Measurements from ENCODE around the gene FBXO10.
"Not testable (repeated sequence)": the region's sequence is repeated elsewhere in the genome, so short reads cannot be mapped to it uniquely, and the experiment has no call there.

Gene FBXO10

DNA sequence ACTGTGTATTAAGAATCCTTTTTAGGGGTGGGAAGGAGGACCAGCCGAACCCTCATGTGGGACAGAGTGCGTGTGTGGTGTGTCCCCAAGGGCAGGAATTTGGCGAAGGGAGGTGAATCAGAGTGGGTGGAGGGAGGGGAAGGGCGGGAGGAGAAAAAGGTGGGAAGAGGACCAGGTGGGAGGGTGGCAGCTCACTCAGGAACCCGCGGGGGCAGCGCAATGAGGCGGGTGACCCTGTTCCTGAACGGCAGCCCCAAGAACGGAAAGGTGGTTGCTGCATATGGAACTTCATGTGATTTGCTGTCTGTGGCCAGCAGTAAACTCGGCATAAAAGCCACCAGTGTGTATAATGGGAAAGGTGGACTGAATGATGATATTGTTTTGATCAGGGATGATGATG is 99.2 kb downstream of the FBXO10 start:
- DNase-seq, result no peak
- no peak overlapping the region for H3K27ac ChIP-seq (ENCODE audit: low read length)
- 0 out of 2 replicates have a peak, but pooled peaks cover 4% of the 10 kb centered on the region for H3K4me1 ChIP-seq (ENCODE audit: low read length)
- no peaks in the 10 kb centered on the region for H4K20me1 ChIP-seq (ENCODE audit: insufficient read depth, low read length)
- H3K4me2 ChIP-seq (ENCODE audit: low read depth, low read length), result no peak overlapping the region
- H2AFZ ChIP-seq (ENCODE audit: low read length), result no peak overlapping the region
- H3F3A ChIP-seq (ENCODE audit: insufficient read depth, low read length), result no peaks in the 10 kb centered on the region
- H3K9me3 ChIP-seq (replicated peaks; ENCODE audit: insufficient read depth, low read length), result no peaks in the 10 kb centered on the region
- no peaks in the 10 kb centered on the region for H3K9me2 ChIP-seq (replicated peaks; ENCODE audit: insufficient read depth, low read length)
- H3K36me3 ChIP-seq (replicated peaks; ENCODE audit: insufficient read depth, low read length), result no peaks in the 10 kb centered on the region
- H3K4me3 ChIP-seq (ENCODE audit: low read length), result no peak overlapping the region
- H3K79me2 ChIP-seq (ENCODE audit: low read length), result no peaks in the 10 kb centered on the region
- peaks cover 6% of the 10 kb centered on the region for H3K27me3 ChIP-seq (replicated peaks; ENCODE audit: insufficient read depth, low read length)
- no peak overlapping the region for H3K9ac ChIP-seq (ENCODE audit: low read length)
- no peak for TF ChIP-seq EZH2phosphoT487 (IDR thresholded peaks at IDR 0.05; ENCODE audit: low read length)

DNA sequence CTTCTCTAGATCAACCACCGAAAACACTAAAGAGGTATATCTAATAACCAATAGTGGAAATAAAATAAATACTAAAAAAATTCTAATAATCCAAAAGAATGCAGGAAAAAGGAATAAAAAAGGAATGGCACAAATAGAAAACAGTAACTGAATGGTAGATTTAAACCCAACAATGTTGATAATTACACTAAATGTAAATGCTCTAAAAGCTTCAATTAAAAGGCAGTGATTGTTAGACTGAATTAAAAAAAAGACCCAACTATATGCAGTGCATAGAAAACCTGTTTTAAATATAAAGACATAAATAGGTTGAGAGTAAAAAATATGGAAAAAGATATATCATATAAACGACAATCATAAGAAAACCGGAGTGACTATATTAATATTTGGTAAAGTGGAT is 101.7 kb downstream of the FBXO10 start:
- no peaks in the 10 kb centered on the region for H4K20me1 ChIP-seq (ENCODE audit: insufficient read depth, low read length)
- no peak overlapping the region for H3K4me3 ChIP-seq (ENCODE audit: low read length)
- no peak overlapping the region for H3K4me2 ChIP-seq (ENCODE audit: low read depth, low read length)
- no peak overlapping the region for H3K9ac ChIP-seq (ENCODE audit: low read length)
- no peaks in the 10 kb centered on the region for H3K36me3 ChIP-seq (replicated peaks; ENCODE audit: insufficient read depth, low read length)
- TF ChIP-seq, protein P1, sequence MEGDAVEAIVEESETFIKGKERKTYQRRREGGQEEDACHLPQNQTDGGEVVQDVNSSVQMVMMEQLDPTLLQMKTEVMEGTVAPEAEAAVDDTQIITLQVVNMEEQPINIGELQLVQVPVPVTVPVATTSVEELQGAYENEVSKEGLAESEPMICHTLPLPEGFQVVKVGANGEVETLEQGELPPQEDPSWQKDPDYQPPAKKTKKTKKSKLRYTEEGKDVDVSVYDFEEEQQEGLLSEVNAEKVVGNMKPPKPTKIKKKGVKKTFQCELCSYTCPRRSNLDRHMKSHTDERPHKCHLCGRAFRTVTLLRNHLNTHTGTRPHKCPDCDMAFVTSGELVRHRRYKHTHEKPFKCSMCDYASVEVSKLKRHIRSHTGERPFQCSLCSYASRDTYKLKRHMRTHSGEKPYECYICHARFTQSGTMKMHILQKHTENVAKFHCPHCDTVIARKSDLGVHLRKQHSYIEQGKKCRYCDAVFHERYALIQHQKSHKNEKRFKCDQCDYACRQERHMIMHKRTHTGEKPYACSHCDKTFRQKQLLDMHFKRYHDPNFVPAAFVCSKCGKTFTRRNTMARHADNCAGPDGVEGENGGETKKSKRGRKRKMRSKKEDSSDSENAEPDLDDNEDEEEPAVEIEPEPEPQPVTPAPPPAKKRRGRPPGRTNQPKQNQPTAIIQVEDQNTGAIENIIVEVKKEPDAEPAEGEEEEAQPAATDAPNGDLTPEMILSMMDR (IDR thresholded peaks at IDR 0.05; ENCODE audit: low read length), result no peak
- TF ChIP-seq EZH2 (optimal IDR thresholded peaks at IDR 0.05; ENCODE audit: low read depth, low read length) (no peak), EZH2phosphoT487 (IDR thresholded peaks at IDR 0.05; ENCODE audit: low read length) (no peak)
- H3K9me3 ChIP-seq (replicated peaks; ENCODE audit: insufficient read depth, low read length), result no peaks in the 10 kb centered on the region
- no peak overlapping the region for H3K27ac ChIP-seq (ENCODE audit: low read length)
- H3K4me1 ChIP-seq (ENCODE audit: low read length), result 0 out of 2 replicates have a peak, but pooled peaks cover 4% of the 10 kb centered on the region
- H3K9me2 ChIP-seq (replicated peaks; ENCODE audit: insufficient read depth, low read length), result no peaks in the 10 kb centered on the region
- DNase-seq, result no peak
- no peaks in the 10 kb centered on the region for H3K79me2 ChIP-seq (ENCODE audit: low read length)
- no peaks in the 10 kb centered on the region for H3F3A ChIP-seq (ENCODE audit: insufficient read depth, low read length)
- H2AFZ ChIP-seq (ENCODE audit: low read length), result no peak overlapping the region
- peaks cover 6% of the 10 kb centered on the region for H3K27me3 ChIP-seq (replicated peaks; ENCODE audit: insufficient read depth, low read length)

DNA sequence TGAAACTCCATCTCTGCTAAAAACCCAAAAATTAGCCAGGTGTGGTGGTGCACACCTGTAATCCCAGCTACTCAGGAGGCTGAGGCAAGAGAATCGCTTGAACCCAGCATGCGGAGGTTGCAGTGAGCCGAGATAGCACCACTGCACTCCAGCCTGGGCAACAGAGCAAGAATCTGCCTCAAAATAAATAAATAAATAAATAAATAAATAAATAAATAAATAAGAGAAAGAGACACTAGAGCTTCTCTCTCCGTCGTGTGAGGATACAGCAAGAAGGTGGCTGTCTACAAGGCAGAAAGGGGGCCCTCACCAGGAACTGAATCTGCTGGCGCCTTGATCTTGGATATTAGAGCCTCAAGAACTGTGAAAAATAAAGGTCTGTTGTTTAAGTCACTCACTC is 102.2 kb downstream of the FBXO10 start:
- not testable (repeated sequence) for H3K4me3 ChIP-seq (ENCODE audit: low read length); H3K27me3 ChIP-seq (replicated peaks; ENCODE audit: insufficient read depth, low read length); H3F3A ChIP-seq (ENCODE audit: insufficient read depth, low read length); H2AFZ ChIP-seq (ENCODE audit: low read length); H3K9ac ChIP-seq (ENCODE audit: low read length); DNase-seq; H3K4me1 ChIP-seq (ENCODE audit: low read length); H3K79me2 ChIP-seq (ENCODE audit: low read length); H3K4me2 ChIP-seq (ENCODE audit: low read depth, low read length); H3K9me3 ChIP-seq (replicated peaks; ENCODE audit: insufficient read depth, low read length); H3K36me3 ChIP-seq (replicated peaks; ENCODE audit: insufficient read depth, low read length); H3K9me2 ChIP-seq (replicated peaks; ENCODE audit: insufficient read depth, low read length); H3K27ac ChIP-seq (ENCODE audit: low read length); H4K20me1 ChIP-seq (ENCODE audit: insufficient read depth, low read length)

DNA sequence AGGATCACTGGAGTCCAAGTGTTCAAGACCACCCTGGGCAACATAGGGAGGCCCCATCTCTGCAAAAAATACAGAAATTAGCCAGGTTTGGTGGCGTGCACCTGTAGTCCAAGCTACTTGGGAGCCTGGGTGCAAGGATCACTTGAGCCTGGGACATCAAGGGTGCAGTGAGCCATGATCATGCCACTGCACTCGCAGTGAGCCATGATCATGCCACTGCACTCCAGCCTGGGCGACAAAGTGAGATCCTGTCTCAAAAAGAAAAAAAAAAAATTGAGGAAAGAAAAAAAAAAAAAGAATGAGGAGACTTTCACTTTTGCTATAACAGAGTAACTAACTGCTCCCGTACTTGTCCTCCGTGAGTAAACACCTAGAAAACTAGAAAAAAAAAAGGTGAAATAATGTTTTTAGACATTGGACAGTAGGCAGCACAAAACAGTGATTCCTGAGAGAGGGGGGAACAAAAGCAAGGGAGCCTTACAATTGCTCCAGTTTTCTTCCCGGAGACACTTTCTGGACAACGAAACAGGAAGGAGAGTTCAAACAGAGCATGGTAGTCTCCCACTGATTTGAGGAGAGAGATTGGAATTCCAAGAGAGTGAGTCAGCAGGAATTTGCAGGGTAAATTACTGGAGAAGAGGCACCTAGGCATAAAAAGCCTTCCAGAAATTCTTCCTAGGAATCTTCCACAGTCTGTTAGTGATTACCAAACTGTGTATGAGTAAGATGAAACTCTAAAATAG is 104.1 kb downstream of the FBXO10 start:
- H3K36me3 ChIP-seq (replicated peaks; ENCODE audit: insufficient read depth, low read length), result no peaks in the 10 kb centered on the region
- no peak for DNase-seq
- H3F3A ChIP-seq (ENCODE audit: insufficient read depth, low read length), result no peaks in the 10 kb centered on the region
- peak overlapping the region; percentile 81 for H3K4me2 ChIP-seq (ENCODE audit: low read depth, low read length)
- no peaks in the 10 kb centered on the region for H4K20me1 ChIP-seq (ENCODE audit: insufficient read depth, low read length)
- H3K4me3 ChIP-seq (ENCODE audit: low read length), result peak overlapping the region; percentile 57
- H3K79me2 ChIP-seq (ENCODE audit: low read length), result no peaks in the 10 kb centered on the region
- no peaks in the 10 kb centered on the region for H3K9me2 ChIP-seq (replicated peaks; ENCODE audit: insufficient read depth, low read length)
- no peak overlapping the region for H3K27ac ChIP-seq (ENCODE audit: low read length)
- no peaks in the 10 kb centered on the region for H3K9me3 ChIP-seq (replicated peaks; ENCODE audit: insufficient read depth, low read length)
- H3K4me1 ChIP-seq (ENCODE audit: low read length), result 0 out of 2 replicates have a peak, but pooled peaks cover 4% of the 10 kb centered on the region
- H2AFZ ChIP-seq (ENCODE audit: low read length), result peak overlapping the region; percentile 67
- no peaks in the 10 kb centered on the region for H3K27me3 ChIP-seq (replicated peaks; ENCODE audit: insufficient read depth, low read length)
- no peak for TF ChIP-seq EZH2 (optimal IDR thresholded peaks at IDR 0.05; ENCODE audit: low read depth, low read length)
- TF ChIP-seq, protein P1 (IDR thresholded peaks at IDR 0.05; ENCODE audit: low read length), result no peak
- TF ChIP-seq EZH2phosphoT487 (IDR thresholded peaks at IDR 0.05; ENCODE audit: low read length), result no peak
- H3K9ac ChIP-seq (ENCODE audit: low read length), result peak overlapping the region; percentile 36; the same call in 1 of the 2 replicates
